ENCODE results near the gene MOSMO.

MOSMO gene

DNA sequence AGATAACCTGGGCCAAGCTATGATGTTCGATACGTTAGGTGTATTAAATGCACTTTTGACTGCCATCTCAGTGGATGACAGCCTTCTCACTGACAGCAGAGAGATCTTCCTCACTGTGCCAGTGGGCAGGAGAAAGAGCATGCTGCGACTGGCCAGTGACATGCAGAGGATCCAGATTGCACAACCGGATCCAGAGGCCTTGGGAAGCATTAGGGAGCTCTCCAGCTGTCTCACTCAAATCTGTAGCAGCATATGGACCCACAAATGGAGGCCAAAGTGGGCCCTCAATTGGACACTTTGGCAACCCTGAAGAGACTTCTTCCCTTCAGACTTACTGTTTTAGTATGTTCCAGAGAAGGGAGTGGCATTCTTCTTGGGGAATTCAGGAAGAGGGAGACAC lies 27.9 kb upstream of the MOSMO start:
- TF ChIP-seq, protein P1, sequence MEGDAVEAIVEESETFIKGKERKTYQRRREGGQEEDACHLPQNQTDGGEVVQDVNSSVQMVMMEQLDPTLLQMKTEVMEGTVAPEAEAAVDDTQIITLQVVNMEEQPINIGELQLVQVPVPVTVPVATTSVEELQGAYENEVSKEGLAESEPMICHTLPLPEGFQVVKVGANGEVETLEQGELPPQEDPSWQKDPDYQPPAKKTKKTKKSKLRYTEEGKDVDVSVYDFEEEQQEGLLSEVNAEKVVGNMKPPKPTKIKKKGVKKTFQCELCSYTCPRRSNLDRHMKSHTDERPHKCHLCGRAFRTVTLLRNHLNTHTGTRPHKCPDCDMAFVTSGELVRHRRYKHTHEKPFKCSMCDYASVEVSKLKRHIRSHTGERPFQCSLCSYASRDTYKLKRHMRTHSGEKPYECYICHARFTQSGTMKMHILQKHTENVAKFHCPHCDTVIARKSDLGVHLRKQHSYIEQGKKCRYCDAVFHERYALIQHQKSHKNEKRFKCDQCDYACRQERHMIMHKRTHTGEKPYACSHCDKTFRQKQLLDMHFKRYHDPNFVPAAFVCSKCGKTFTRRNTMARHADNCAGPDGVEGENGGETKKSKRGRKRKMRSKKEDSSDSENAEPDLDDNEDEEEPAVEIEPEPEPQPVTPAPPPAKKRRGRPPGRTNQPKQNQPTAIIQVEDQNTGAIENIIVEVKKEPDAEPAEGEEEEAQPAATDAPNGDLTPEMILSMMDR (IDR thresholded peaks at IDR 0.05; ENCODE audit: low read depth, low read length), result no peak
- no peak overlapping the region for H3K4me3 ChIP-seq (ENCODE audit: low read depth, low read length)

- H3K4me3 ChIP-seq (ENCODE audit: low read depth, low read length), result no peak overlapping the region
- TF ChIP-seq, protein P1 (IDR thresholded peaks at IDR 0.05; ENCODE audit: low read depth, low read length), result no peak
These were observed 25.8 kb upstream of the MOSMO start for GRCh38 chr16:21982108-21982507.

DNA sequence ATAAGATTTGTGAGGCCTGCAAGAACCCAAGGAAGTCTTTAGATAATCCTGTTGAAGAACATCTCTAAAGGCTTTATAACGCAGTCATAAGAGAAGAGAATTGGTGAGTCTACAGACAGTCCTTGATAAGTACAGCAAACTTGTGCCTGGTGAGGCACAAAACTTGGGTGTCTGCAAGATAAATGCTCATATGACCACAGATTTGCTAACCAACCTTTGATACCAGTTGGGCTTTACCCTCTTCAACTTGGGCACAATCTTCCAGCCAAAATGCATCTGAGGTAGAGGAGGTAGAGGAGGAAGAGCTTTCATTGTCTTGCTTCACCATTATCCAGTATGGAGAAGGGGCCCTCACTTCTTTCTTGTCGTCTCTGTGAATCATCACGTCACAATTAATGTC lies 23.8 kb upstream of the MOSMO start:
- TF ChIP-seq, protein P1 (IDR thresholded peaks at IDR 0.05; ENCODE audit: low read depth, low read length), result no peak

DNA sequence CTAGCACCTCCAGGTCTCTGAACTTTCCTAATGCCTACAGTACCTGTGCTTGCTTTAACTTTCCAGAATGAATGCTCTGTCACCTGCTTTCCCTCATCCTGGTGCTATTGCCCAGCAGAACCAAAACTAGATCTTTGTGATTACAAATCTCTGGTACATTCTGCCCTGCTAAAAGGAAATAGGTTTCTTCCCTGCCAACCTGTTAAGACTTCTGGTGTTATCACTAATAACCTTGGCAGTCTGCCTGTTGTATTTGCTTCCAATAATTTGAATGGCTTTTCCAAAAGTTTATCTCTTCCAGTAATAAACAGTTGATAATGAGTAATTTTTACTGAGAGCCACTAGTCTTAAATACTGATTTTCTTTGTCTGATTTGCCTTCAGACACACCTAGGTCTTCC lies 22.4 kb upstream of the MOSMO start:
- no peak overlapping the region for H3K4me3 ChIP-seq (ENCODE audit: low read depth, low read length)
- TF ChIP-seq, protein P1 (IDR thresholded peaks at IDR 0.05; ENCODE audit: low read depth, low read length), result no peak

More for the DNA sequence above, 23.8 kb upstream of the MOSMO start:
- H3K4me3 ChIP-seq (ENCODE audit: low read depth, low read length), result no peak overlapping the region

DNA sequence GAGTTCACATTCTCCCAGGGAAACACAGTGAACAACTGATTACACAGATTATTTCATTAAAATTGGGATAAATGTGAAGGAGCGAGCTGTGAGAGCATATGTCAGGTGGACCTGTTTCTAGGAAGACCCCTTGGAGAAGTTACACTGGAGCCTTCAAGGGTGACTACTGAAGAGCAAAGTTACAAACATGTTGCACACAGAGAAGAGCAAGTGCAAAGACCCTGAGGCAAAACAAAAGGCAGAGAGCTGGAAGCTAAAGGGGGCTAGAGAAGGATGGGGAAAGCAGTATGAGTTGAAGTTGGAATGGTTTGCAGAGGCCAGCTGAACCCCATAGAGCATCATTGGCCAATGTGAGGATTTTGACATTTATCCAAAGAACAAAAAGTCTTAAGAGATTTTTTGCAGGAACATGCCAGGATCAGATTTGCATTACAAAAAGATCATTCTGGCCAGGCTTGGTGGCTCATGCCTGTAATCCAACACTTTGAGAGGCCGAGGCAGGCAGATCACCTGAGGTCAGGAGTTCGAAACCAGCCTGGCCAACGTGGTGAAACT lies 21.1 kb upstream of the MOSMO start:
- TF ChIP-seq, protein P1 (IDR thresholded peaks at IDR 0.05; ENCODE audit: low read depth, low read length), result no peak
- H3K4me3 ChIP-seq (ENCODE audit: low read depth, low read length), result no peak overlapping the region

DNA sequence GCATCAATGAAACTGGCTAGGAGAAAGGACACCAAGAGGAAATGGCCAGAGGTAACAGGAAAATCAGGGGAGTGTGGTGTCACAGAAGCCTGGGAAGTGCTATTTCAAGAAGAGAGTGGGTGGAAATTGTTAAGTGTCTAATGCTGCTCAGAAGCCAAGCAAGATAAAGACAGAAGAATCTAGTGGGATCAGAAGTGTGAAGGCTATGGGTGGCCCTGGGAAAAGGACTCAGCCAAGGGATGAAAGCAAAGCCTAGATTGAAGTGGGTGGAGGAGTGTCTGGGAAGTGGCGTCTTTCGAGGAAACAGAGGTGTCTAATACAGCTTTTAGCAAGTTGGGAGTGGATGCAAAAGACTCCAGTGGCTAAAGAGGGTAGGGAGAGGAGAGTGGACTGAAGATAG lies 20.4 kb upstream of the MOSMO start:
- TF ChIP-seq, protein P1 (IDR thresholded peaks at IDR 0.05; ENCODE audit: low read depth, low read length), result no peak
- H3K4me3 ChIP-seq (ENCODE audit: low read depth, low read length), result no peak overlapping the region

- TF ChIP-seq, protein P1 (IDR thresholded peaks at IDR 0.05; ENCODE audit: low read depth, low read length), result no peak
- no peak overlapping the region for H3K4me3 ChIP-seq (ENCODE audit: low read depth, low read length)
These were observed 18.8 kb upstream of the MOSMO start for GRCh38 chr16:21989133-21989532.
